ENCODE results near the gene PTTG2.
"Not testable (repeated sequence)": the region's sequence is repeated elsewhere in the genome, so short reads cannot be mapped to it uniquely, and the experiment has no call there.

PTTG2 gene

GRCh38 chr4:37960098-37960497, at the start of gene PTTG2:
PTTG2 (plus strand) TSS chr4:37960398; CDS start chr4:37960435, 37 bp downstream.
- no peak for DNase-seq

- DNase-seq: no peak
Observed at GRCh38 chr4:37914539-37914938, 45.7 kb upstream of the PTTG2 start.

- no peak for DNase-seq
Observed at GRCh38 chr4:37917388-37917787, 42.8 kb upstream of the PTTG2 start.

GRCh38 chr4:37918653-37919052, 41.5 kb upstream of the PTTG2 start:
- no peak for DNase-seq

- no peak for DNase-seq
Observed at GRCh38 chr4:37922328-37922727, 37.9 kb upstream of the PTTG2 start.

GRCh38 chr4:37923089-37923488, 37.1 kb upstream of the PTTG2 start:
- DNase-seq: not testable (repeated sequence)

- DNase-seq: no peak
Observed at GRCh38 chr4:37924946-37925345, 35.3 kb upstream of the PTTG2 start.

- no peak for DNase-seq
Observed at GRCh38 chr4:37927434-37927833, 32.8 kb upstream of the PTTG2 start.

GRCh38 chr4:37928426-37929416, 31.5 kb upstream of the PTTG2 start:
- no peak for DNase-seq

- DNase-seq: no peak
Observed at GRCh38 chr4:37934096-37934495, 26.1 kb upstream of the PTTG2 start.

- DNase-seq: no peak
Observed at GRCh38 chr4:37934609-37935008, 25.6 kb upstream of the PTTG2 start.

- no peak for DNase-seq
Observed at GRCh38 chr4:37935026-37935425, 25.2 kb upstream of the PTTG2 start.

- DNase-seq: no peak
Observed at GRCh38 chr4:37936889-37937498, 23.2 kb upstream of the PTTG2 start.

- DNase-seq: no peak
Observed at GRCh38 chr4:37938208-37938607, 22.0 kb upstream of the PTTG2 start.

- no peak for DNase-seq
Observed at GRCh38 chr4:37946503-37947179, 13.6 kb upstream of the PTTG2 start.

- no peak for DNase-seq
Observed at GRCh38 chr4:37948542-37948941, 11.7 kb upstream of the PTTG2 start.

- no peak for DNase-seq
Observed at GRCh38 chr4:37949636-37950426, 10.4 kb upstream of the PTTG2 start.

GRCh38 chr4:37951461-37952352, 8.5 kb upstream of the PTTG2 start:
- DNase-seq: no peak

GRCh38 chr4:37953156-37953555, 7.0 kb upstream of the PTTG2 start:
- DNase-seq: no peak

- no peak for DNase-seq
Observed at GRCh38 chr4:37953620-37954293, 6.4 kb upstream of the PTTG2 start.

GRCh38 chr4:37956941-37957340, 3.3 kb upstream of the PTTG2 start:
- no peak for DNase-seq
